Colonic mucosa (tissue), 4 donors: ENCODE data around the gene C3orf20. TPM values are rescaled to one million over a fixed set of nuclear protein-coding genes. Genes with fewer than 3 reads are reported as not detected.
"Not testable (repeated sequence)": the region's sequence is repeated elsewhere in the genome, so short reads cannot be mapped to it uniquely, and the experiment has no call there.

Source experiments
- DNase-seq: peaks from one replicate; pipeline ENCODE4 v3.0.0-alpha.2; 2020
- H3K27ac ChIP-seq: fragments of 200-600 bp; one replicate; pipeline ENCODE4 v1.8.0; 2021
- H3K27me3 ChIP-seq: fragments of 200-600 bp; one replicate; pipeline ENCODE4 v1.8.0; 2021
- H3K36me3 ChIP-seq: fragments of 200-600 bp; one replicate; pipeline ENCODE4 v1.8.0; 2021
- H3K4me1 ChIP-seq: fragments of 200-600 bp; one replicate; pipeline ENCODE4 v1.8.0; 2021; ENCODE audit warnings: mild to moderate bottlenecking
- H3K4me3 ChIP-seq: fragments of 200-600 bp; one replicate; pipeline ENCODE4 v1.8.0; 2021
- H3K9ac ChIP-seq, 2 donors: one replicate each; pipeline ENCODE4 v1.7.0; 2013; ENCODE audit warnings: control low read depth in 2 of 2, low read depth in 2 of 2, low read length in 2 of 2
- H3K9me3 ChIP-seq: fragments of 200-600 bp; one replicate; pipeline ENCODE4 v1.8.0; 2021
- CTCF ChIP-seq: fragments of 200-600 bp; IDR thresholded peaks from one replicate; pipeline ENCODE4 v1.8.0; 2022; ENCODE audit warnings: antibody characterized with exemption, mild to moderate bottlenecking
- intact Hi-C: fragments of 100-400 bp; cut with DNase I; formaldehyde crosslinking; loops from one replicate; pipeline ENCODE4 v1.14.1; 2022
- total RNA-seq, 2 donors: library from RNA; stranded (reverse); fragmentation: NEBNext Ultra II Directional in 1 of 2; extraction: Animal tissue kit (Norgen Biotek cat#: 25700) in 1 of 2; gene quantifications; one replicate each; pipeline ENCODE4 v1.2.1, GENCODE V29; 2021
- donor health status: healthy.
- donor health status: DM: no; HTN: no; CAD: no.
- donor health status: DM: no; HTN: no; CAD: no.

C3orf20 gene
- total RNA-seq, 2 donors from 2014 or later, result 0.08 TPM; not detected in 1

- no peak for DNase-seq
These were observed 69.6 kb downstream of the C3orf20 start for GRCh38 chr3:14744556-14744955.

GRCh38 chr3:14750650-14751049 lies 75.7 kb downstream of the C3orf20 start:
- no peaks in the 10 kb centered on the region for H3K36me3 ChIP-seq
- no peak for DNase-seq
- TF ChIP-seq CTCF, result no peak
- no peaks in the 10 kb centered on the region for H3K4me1 ChIP-seq
- no peaks in the 10 kb centered on the region for H3K9me3 ChIP-seq
- H3K27ac ChIP-seq, result no peak overlapping the region
- no peak overlapping the region for H3K9ac ChIP-seq
- intact Hi-C loops, result no loop called here
- no peak overlapping the region for H3K4me3 ChIP-seq
- H3K27me3 ChIP-seq, result no peaks in the 10 kb centered on the region

More at GRCh38 chr3:14744556-14744955, 69.6 kb downstream of the C3orf20 start:
- Histone ChIP-seq H3K4me1 (no peaks in the 10 kb centered on the region), H3K36me3 (no peaks in the 10 kb centered on the region), H3K9ac (no peak overlapping the region), H3K9me3 (no peaks in the 10 kb centered on the region), H3K27ac (no peak overlapping the region), H3K27me3 (no peaks in the 10 kb centered on the region), H3K4me3 (no peak overlapping the region)
- TF ChIP-seq CTCF, result no peak
- intact Hi-C loops, result no loop called here

- H3K27ac ChIP-seq, DNase-seq, intact Hi-C loops, H3K27me3 ChIP-seq, H3K36me3 ChIP-seq, H3K9ac ChIP-seq, H3K9me3 ChIP-seq, H3K4me3 ChIP-seq, H3K4me1 ChIP-seq: not testable (repeated sequence)
These were observed 78.0 kb downstream of the C3orf20 start for GRCh38 chr3:14752979-14753378.

- intact Hi-C loops, result no loop called here
- Histone ChIP-seq H3K27me3 (no peaks in the 10 kb centered on the region), H3K9me3 (no peaks in the 10 kb centered on the region), H3K9ac (no peak overlapping the region), H3K4me3 (no peak overlapping the region), H3K4me1 (no peaks in the 10 kb centered on the region), H3K36me3 (no peaks in the 10 kb centered on the region), H3K27ac (no peak overlapping the region)
- no peak for TF ChIP-seq CTCF
- no peak for DNase-seq
These were observed 82.3 kb downstream of the C3orf20 start for GRCh38 chr3:14757153-14757700.

GRCh38 chr3:14758297-14758696 lies 83.4 kb downstream of the C3orf20 start:
- H3K27ac ChIP-seq, result no peak overlapping the region
- TF ChIP-seq CTCF, result no peak
- no peaks in the 10 kb centered on the region for H3K9me3 ChIP-seq
- no peak overlapping the region for H3K9ac ChIP-seq
- DNase-seq, result no peak
- H3K27me3 ChIP-seq, result no peaks in the 10 kb centered on the region
- H3K4me1 ChIP-seq, result no peaks in the 10 kb centered on the region
- intact Hi-C loops, result no loop called here
- no peak overlapping the region for H3K4me3 ChIP-seq
- H3K36me3 ChIP-seq, result no peaks in the 10 kb centered on the region

- no peaks in the 10 kb centered on the region for H3K36me3 ChIP-seq
- no peak for TF ChIP-seq CTCF
- no peaks in the 10 kb centered on the region for H3K9me3 ChIP-seq
- no peak for DNase-seq
- no peak overlapping the region for H3K4me3 ChIP-seq
- H3K27ac ChIP-seq, result no peak overlapping the region
- intact Hi-C loops, result no loop called here
- no peaks in the 10 kb centered on the region for H3K27me3 ChIP-seq
- H3K9ac ChIP-seq, result no peak overlapping the region
- no peaks in the 10 kb centered on the region for H3K4me1 ChIP-seq
These were observed 84.0 kb downstream of the C3orf20 start for GRCh38 chr3:14758959-14759358.
